HG03159 (cell line): ENCODE results near the gene KLHL3.
"Not testable (repeated sequence)": the region's sequence is repeated elsewhere in the genome, so short reads cannot be mapped to it uniquely, and the experiment has no call there.

Experiments
- ATAC-seq: cut with Tn5 transposase; IDR thresholded peaks from one replicate; pipeline ENCODE4 v1.9.1; 2021; ENCODE audit warnings: mild to moderate bottlenecking, moderate library complexity; ENCODE audit not compliant: unreplicated experiment

The KLHL3 gene

DNA sequence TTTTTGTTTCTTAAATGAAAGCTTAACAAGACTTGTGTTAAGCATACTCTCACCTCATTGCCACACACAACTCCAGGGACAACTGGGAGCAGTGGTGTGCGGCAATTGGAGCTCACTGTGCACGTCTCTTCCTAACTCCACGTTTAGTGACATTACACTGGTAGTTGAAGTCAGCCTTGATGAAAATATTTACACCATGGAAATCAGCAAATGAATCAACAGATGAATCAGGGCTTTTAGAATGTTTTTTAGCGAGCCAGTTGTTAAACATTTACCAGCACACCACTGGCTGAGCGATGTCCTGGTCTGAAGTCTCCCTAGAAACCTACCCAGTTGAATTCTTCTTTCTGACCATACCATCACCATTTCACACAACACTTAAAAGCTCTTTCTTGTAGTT is 67.3 kb downstream of the KLHL3 start:
- no peak for ATAC-seq

DNA sequence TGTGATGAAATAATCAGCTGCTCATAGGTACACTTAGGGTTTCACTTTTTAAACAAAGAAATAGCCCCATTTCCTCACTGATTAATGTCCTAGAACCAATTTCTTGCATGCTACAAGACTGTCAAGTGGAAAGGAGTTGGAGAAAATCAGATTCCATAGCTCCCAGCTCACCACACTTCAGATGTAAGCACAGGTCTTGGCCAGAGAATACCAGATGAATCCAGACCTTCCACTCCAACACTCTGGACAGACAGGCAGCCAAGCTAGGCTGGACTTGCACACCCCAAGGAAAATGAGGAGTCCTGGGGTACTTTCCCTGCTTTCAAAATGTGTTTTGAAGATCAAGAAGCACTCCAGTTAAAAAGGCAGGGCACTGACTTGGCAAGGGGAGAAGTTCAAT is 68.5 kb downstream of the KLHL3 start:
- no peak for ATAC-seq

DNA sequence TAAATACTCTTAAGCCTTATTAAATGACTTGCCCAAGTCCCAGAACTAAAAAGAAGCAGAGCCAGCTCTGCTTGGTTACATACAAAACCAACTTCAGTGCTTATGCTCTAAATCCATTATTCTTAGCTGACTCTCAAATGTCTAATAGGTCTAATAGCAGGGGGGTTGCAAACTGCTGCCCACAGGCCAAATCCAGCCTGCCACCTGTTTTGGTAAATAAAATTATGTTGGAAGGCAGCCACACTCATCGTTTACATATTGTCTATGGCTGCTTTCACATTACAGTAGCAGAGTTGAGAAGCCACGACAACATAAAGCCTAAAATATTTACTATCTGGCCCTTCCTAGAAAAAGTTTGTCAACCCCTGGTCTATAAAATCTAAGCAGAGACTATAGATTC is 69.0 kb downstream of the KLHL3 start:
- ATAC-seq: no peak

DNA sequence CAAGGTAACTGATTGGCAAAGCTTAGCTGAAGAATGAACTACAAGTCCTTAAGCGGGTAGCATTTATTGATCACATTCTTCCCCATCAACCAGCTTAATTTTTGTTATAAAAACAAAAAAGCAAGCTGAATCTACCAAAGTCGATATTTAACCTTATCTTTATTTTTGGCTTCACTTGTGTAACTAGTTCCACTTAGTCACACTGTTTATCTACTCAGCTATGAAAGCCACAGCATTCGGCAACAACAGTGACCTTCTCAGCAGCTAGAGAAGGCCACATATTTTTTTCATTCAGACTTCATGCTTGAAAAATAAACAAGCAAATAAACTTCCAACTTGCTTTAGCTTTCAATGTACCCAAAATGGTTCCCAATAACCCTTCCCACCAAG is 69.4 kb downstream of the KLHL3 start:
- peak; percentile 46 for ATAC-seq

DNA sequence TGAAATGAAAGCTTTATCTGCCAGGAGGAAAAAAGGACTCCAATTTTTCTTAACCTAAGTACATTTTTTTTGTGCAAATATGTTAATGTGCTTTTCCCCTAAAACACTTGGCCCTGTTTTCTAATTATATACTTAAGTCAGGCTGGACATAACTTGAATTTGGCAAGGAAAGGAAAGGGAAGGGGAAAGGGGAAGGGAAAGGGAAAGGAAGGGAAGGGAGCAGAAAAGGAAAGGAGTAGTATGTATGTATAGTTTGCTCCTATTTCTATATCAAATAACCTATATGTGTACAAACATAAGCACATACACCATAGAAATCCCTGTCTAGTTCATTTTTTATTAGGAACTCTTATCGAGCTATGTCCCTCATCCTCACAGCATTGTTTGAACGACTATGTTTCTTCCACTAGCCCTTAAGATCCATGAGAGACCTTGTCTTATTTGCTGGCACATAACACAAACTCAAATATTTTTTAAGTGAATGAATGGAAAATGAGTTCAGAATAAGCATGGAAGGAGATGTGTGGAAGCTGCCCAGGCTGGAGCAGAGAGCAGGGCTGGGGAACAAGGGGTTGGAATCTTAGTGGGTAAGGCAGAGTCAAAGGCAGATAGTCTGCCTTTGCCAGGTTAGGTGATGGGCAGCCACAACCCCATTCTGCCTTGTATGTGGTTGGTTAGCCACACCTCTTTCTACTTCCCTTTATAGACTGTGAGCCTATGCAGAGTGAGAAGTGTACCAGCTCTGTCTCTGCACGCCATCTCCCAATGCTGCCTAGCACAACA is 70.0 kb downstream of the KLHL3 start:
- ATAC-seq: peak; percentile 99

DNA sequence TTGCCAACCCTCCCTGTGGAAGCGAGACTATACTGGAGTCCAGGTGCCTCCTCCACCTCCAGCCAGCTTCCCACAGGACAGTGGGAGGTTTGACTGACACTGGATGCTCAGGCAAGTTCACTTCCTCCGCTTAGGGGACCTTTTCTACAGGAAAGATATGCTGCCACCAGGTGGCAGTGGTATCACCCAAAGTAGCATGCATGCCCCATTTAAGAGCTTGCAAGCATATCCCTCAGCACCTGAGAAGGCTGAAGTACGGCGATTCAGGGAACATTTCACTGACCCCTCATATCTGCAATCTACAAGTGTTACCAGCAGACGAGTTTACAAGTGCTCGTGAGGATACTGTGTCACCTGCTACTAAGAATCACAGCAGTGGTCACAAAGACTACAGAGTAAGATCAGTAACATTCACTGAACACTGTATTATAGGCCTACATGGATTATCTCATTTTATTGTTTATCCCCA is 75.5 kb downstream of the KLHL3 start:
- ATAC-seq: peak; percentile 89

DNA sequence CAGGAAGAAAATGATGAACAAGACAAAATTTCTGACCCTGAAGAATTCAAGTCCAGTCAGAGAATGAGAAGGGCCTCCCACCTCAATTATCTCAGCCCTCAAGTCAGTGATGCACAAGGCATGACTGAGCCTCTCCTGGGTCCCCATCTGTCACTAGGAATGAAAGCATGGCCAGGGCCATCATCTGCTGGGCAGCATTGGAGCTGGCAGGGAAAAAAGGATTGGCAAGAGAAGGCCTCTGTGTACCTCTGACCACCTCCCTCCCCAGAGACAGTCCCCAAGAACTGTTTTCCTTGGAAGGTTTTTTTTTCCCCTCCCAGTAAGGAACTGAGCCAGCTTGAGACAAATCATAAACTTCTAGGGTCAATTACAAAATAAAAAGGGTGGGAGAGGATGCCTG is 76.7 kb downstream of the KLHL3 start:
- no peak for ATAC-seq

DNA sequence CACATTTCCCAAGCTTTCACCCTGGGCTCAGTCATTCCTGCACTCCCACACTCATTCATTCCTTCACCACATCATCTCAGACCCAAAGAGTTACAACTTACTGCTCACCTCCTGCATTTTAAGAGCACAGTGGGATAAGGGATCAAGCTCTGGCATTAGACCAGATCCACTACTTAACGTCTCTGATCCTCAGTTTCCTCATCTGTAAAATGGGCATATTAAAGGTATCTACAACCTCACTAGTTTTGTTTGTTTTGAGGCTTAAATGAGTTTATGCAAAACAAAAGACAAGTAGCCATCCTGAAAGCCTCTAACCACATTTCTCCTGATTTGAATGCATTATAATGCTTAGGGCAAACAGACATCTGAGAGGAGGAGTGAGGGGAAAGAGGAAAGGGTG is 77.6 kb downstream of the KLHL3 start:
- ATAC-seq: no peak

DNA sequence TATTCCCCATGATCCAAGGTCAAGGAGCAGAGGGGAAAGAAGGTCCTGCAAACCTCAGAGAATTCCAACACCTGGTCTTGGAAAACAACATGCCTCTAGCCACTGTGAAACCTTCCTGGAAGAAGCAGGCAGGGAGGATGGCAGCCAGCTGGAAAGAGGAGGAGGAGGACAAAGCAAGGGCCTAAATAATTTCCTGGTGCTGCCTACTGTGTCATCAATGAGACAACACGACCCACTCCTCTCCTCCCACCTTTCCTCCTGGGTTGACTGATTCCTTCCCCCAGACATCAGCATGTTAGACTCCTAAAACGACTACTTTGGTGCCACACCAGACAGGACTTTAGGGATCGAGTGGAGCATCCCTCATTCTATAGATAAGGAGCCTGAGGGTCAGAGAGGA is 78.8 kb downstream of the KLHL3 start:
- no peak for ATAC-seq

DNA sequence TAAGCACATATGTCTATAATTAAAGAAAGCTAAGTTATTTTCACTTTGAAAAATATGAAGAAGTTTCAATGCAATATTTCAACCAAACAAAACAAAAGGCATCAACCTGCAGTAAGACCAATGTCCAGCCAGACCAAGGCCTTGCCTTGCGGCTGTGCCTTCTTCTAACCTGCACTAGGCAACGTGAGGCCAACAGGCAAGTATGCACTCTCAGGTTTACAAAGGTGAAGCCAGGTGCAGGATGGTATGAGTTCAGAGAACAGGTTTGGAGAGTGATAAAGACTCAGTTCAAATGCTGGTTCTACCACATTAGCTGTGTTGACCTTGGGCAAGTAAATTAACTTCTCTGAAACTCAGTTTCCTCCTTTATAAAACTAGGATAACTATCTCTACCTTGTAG is 79.3 kb downstream of the KLHL3 start:
- no peak for ATAC-seq

DNA sequence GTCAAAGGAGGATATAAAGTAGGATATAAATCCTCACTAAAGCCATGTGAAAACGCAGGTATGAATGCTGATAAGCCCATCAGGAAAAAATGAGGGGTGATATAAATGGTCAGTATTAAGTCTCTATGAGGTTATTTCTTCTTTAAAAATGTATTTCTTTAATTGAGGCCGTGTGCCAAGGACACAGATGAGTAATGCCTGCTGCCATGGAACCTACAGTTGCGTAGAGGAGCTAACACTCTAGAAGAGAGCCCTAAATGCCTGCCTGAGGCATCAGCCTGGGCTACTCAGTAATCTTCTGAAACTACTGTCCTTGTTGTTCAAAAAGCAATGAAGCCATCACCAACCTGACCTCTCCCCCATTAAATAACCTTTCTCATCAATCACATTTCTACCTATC is 84.9 kb downstream of the KLHL3 start:
- no peak for ATAC-seq

DNA sequence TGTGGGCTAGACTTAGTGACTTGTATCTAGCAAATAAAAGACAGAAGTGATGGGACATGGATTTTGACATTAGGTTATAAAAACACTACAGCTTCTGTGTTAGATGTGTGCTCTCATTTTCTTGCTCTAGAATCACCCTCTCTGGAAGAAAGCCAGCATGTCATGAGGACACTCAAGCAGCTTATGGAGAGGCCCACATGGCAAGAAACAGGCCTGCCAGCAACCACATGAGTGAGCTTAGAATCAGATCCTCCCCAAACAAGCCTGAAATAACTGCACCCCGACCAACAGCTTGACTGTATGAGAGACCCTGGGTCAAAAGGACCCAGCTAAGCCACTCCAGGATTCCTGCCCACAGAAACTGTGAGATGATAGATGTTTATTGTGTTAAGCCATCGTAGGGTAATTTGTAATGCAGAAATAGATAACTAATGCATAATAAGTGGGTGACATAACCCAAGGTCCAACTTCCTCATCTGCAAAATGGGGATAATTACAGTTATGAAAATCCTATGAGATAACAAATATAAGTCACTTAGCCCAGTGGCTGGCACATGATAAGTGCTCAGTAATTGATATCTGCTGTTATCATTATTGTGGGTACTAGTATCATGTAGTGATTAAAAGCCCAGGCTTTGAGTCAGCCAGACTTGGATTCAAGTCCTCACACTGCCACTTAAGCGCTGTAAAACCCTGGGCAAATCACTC is 86.5 kb downstream of the KLHL3 start:
- no peak for ATAC-seq

DNA sequence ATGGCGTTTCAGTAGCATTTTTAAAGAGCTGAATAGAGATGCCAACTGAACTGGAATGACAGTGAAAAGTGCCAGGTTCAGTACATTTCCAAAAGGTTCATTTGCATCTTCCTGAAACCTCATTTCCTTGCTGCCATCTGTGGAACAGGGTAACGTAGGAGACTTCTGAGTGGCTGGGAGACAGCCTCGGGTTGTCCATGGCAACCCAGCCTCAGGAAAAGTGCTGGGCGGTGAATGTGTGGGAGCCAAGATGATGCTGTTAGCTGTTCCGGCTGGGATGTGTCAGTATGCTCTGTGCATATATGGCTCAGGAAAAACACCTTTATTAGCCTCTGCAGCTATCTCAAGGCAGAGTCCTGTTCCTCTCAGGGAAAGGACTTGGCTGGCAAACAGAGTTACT is 87.5 kb downstream of the KLHL3 start:
- ATAC-seq: no peak

DNA sequence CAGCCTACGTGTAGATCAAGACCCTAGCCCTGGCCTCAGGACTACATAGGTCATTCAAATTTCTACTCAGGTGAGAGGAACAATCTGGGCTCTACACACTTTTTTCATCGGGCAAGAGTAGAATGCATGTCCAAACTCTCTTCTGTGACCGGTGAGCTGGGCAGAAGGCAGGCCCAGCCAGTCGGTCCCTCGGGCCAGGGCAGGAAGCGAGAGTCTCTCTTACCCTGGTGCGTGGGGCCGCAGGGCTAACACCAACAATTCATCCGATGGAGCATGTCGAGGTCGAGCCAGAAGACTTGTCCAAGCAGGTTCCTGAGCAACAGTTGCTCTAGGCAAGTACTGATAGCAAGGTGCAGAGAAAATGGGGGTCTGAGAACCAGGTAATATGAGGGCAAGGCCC is 88.5 kb downstream of the KLHL3 start:
- no peak for ATAC-seq

DNA sequence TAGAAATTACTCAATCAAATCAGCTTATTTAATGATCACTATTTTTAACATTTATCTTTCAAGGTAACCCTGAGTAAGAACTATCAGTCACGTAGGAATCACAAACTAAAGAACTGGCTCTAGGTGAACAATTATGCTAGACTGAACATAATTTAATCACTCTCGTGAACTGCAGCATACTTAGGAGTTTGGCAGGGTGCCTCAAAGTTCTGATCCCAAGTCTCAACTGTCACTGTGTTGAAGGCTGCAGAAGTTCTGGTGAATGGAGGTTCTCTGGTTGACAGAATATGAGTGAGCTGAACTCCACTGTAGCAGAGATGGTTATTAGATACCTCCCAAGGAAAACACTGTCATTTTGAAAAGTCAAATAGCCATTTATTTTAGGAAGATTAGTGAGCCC is 89.1 kb downstream of the KLHL3 start:
- no peak for ATAC-seq

DNA sequence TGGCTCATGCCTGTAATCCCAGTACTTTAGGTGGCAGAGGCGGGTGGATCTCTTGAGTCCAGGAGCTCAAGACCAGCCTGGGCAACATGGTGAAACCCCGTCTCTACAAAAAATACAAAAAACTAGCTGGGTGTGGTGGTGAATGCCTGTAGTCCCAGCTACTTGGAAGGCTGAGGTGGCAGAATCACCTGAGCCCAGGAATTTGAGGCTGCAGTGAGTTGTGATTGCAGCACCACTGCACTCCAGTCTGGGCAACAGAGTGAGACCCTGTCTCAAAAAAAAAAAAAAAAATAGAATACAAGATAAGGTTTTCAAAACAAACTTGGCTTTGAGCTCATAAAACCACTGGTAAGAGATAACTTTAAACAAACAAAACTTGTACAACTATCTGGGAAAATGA is 92.8 kb downstream of the KLHL3 start:
- ATAC-seq: not testable (repeated sequence)

DNA sequence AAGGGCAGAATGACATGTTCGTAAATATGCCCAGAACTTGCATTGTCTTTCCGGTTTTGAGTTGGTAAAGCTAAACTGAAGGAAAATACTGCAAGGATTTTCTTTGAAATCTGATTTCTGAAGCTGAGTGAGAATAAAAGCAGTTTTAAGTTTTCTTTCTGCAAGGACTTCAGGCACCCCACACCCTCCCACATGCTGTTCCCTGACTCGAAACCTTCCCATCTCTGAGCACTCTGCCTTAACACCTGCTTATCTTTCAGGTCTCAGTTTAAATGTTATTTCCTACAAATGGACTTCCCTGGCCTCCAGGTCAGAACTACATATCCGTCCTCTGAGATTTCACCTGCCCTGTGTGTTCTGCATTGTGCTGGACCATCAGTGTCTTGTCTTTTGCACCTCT is 93.8 kb downstream of the KLHL3 start:
- no peak for ATAC-seq

DNA sequence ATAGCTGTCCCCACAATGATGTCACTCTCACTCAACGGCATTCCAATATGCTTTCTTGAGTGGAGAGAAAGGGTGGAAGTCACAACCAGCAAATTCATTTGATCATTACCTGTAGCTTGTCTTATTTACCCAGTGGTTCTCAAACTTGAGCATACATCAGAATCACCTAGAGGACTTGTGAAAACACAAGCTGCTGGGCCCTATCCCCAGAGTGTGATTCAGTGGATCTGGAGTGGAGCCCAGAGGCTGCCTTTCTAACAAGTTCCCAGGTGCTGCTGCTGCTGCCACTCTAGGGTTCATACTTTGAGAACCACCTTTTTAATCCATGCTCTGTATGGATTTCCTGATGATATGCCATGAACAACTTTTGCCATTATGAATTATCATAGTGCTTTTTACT is 94.7 kb downstream of the KLHL3 start:
- no peak for ATAC-seq

DNA sequence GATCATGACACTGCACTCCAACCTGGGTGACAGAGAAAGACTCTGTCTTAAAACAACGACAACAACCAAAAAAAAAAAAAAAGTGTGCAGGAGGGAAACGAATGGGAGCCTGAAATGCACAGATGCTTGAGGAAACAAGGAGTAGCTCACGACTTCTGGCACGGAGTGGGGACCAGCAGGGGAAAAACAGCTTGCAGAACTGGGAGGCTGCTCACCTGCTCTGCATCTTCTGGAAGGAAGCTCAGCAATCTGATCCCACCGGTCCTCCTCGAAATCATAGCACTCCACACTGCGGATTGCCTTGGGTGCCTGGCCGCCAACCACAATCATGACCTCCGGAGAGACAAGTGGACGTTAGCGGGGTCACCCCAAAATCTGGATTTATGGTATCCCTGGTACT is 96.2 kb downstream of the KLHL3 start:
- ATAC-seq: no peak

DNA sequence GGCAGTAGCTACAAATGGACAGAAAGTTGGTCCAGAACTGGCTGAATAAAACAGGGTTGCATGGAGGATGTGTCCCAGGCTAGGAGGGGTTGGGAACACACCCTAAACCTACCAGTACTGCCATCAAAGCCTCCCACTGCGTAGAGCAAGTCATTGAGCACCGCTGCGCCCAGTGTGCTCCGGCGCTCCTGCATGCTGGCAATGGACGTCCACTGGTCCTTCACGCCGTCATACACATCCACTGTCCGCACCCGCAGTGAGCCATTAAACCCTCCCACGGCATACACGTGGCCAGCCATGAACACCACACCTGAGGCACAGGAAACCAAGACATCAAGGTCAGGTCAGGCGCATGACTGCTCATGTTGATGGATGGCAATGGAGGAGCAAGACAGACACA is 97.0 kb downstream of the KLHL3 start:
- ATAC-seq: no peak

DNA sequence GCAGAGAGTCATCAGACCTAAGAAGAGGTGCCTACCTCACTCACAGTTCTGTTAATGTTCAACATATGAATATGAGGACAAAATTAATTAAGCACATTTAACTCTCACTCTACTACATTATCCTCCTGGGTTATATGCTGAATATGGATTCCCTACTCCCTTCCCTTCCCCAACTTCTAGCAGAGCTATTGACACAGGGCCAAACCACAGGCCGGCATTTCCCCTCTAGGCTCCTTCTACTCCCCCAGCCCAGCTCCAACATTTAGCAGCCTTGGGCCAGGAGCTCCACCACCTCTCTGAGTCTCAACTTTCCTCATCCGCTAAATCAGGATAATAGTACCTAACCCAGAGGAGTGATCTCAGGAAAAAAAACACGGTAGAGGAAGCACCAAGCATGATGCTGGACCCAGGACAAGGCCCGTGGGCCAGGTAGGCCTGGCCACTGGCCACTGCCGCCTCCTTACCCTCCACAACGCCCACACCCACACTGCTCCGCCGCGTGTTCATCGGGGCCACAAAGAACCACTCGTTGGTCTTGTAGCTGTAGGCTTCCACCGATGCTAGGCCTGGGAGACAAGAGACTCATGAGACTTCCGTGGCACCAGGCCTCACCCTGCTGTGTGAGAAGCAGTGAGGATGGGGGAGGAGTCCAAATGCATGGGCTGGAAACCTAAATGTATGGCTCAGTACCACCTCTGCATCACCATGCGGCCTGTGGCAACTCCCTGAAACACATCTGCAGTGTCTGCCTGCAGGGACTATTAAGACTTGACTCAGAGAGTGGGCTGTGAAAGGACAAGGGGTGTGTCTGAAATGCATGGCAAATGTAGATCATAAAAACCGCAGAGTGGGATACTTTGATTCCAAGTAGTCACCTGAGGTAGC is 98.8 kb downstream of the KLHL3 start:
- no peak for ATAC-seq

DNA sequence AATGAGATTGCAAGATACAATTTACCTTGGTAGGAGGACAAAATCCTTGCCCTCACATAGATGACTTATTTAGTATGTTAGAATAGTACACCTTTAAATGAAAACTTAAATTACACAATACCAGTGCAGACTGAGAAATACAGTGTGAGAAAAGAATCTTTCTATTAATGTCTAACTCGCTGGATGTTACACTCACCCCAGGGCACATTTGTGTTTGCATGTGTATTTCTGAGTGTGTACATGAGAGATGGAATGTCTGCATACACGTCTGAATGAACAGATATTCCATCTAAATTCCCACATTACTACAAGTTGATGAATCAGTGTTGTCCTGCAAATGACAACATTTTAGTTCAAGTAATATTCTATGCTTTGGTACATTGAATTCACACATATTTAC is 99.8 kb downstream of the KLHL3 start:
- ATAC-seq: no peak
